ENCODE results near the gene ZNF319. TPM values are rescaled to one million over a fixed set of nuclear protein-coding genes. Genes with fewer than 3 reads are reported as not detected.

ZNF319 gene
- total RNA-seq, 2 experiments from 2014 or later = 5.6 to 7.0 TPM

- no peak overlapping the region for H3K27ac Mint-ChIP-seq
- CTCF ChIA-PET = interaction anchor here (1.6 kb wide), 1 partner anchor 51 kb away, joined by 5 read pairs; no protein-coding TSS in a partner anchor
- DNase-seq (no peak), ATAC-seq (no peak)
- H3K9me3 Mint-ChIP-seq = peaks cover 2% of the 10 kb centered on the region
- no peak for TF ChIP-seq CTCF (IDR thresholded peaks at IDR 0.05)
- POLR2A ChIA-PET = no interaction called here
- no peaks in the 10 kb centered on the region for H3K4me1 Mint-ChIP-seq (ENCODE audit: low read depth)
- no peaks in the 10 kb centered on the region for H3K36me3 Mint-ChIP-seq (ENCODE audit: low read depth)
- H3K4me3 Mint-ChIP-seq = no peak overlapping the region
- intact Hi-C loops (cut with micrococcal nuclease) = no loop called here
- peaks cover 1% of the 10 kb centered on the region for H3K27me3 Mint-ChIP-seq
Measured at GRCh38 chr16:58046936-58047335, 46.5 kb upstream of the ZNF319 start.

GRCh38 chr16:58046054-58046881 is 45.8 kb upstream of the ZNF319 start:
- intact Hi-C loops (cut with micrococcal nuclease) = no loop called here
- H3K4me1 Mint-ChIP-seq (ENCODE audit: low read depth) = no peaks in the 10 kb centered on the region
- ChIA-PET CTCF (no interaction called here), POLR2A (no interaction called here)
- no peak for ATAC-seq
- H3K4me3 Mint-ChIP-seq = no peak overlapping the region
- H3K27me3 Mint-ChIP-seq = peaks cover 1% of the 10 kb centered on the region
- DNase-seq = no peak
- no peaks in the 10 kb centered on the region for H3K36me3 Mint-ChIP-seq (ENCODE audit: low read depth)
- peaks cover 2% of the 10 kb centered on the region for H3K9me3 Mint-ChIP-seq
- H3K27ac Mint-ChIP-seq = no peak overlapping the region
- no peak for TF ChIP-seq CTCF (IDR thresholded peaks at IDR 0.05)

- Mint-ChIP-seq H3K27me3 (no peaks in the 10 kb centered on the region), H3K4me3 (no peak overlapping the region), H3K4me1 (ENCODE audit: low read depth) (no peaks in the 10 kb centered on the region), H3K9me3 (no peaks in the 10 kb centered on the region), H3K27ac (no peak overlapping the region), H3K36me3 (ENCODE audit: low read depth) (no peaks in the 10 kb centered on the region)
- DNase-seq = no peak
- ChIA-PET CTCF (no interaction called here), POLR2A (no interaction called here)
- intact Hi-C loops (cut with micrococcal nuclease) = no loop called here
- no peak for ATAC-seq
- TF ChIP-seq CTCF (IDR thresholded peaks at IDR 0.05) = no peak
Measured at GRCh38 chr16:58045096-58045495, 44.6 kb upstream of the ZNF319 start.

GRCh38 chr16:58044266-58045019 is 44.0 kb upstream of the ZNF319 start:
- ChIA-PET CTCF (no interaction called here), POLR2A (no interaction called here)
- no peaks in the 10 kb centered on the region for H3K4me1 Mint-ChIP-seq (ENCODE audit: low read depth)
- no peak for TF ChIP-seq CTCF (IDR thresholded peaks at IDR 0.05)
- ATAC-seq = no peak
- no peak for DNase-seq
- no peaks in the 10 kb centered on the region for H3K36me3 Mint-ChIP-seq (ENCODE audit: low read depth)
- H3K4me3 Mint-ChIP-seq = no peak overlapping the region
- intact Hi-C loops (cut with micrococcal nuclease) = no loop called here
- H3K27ac Mint-ChIP-seq = no peak overlapping the region
- no peaks in the 10 kb centered on the region for H3K9me3 Mint-ChIP-seq
- H3K27me3 Mint-ChIP-seq = no peaks in the 10 kb centered on the region

GRCh38 chr16:58043571-58044155 is 43.2 kb upstream of the ZNF319 start:
- intact Hi-C loops (cut with micrococcal nuclease) = no loop called here
- ChIA-PET POLR2A (no interaction called here), CTCF (no interaction called here)
- TF ChIP-seq CTCF (IDR thresholded peaks at IDR 0.05) = no peak
- ATAC-seq (no peak), DNase-seq (no peak)
- no peaks in the 10 kb centered on the region for H3K9me3 Mint-ChIP-seq
- no peaks in the 10 kb centered on the region for H3K36me3 Mint-ChIP-seq (ENCODE audit: low read depth)
- no peaks in the 10 kb centered on the region for H3K4me1 Mint-ChIP-seq (ENCODE audit: low read depth)
- H3K27ac Mint-ChIP-seq = no peak overlapping the region
- no peak overlapping the region for H3K4me3 Mint-ChIP-seq
- no peaks in the 10 kb centered on the region for H3K27me3 Mint-ChIP-seq
